ENCODE measurements around the gene CALR.

DNA sequence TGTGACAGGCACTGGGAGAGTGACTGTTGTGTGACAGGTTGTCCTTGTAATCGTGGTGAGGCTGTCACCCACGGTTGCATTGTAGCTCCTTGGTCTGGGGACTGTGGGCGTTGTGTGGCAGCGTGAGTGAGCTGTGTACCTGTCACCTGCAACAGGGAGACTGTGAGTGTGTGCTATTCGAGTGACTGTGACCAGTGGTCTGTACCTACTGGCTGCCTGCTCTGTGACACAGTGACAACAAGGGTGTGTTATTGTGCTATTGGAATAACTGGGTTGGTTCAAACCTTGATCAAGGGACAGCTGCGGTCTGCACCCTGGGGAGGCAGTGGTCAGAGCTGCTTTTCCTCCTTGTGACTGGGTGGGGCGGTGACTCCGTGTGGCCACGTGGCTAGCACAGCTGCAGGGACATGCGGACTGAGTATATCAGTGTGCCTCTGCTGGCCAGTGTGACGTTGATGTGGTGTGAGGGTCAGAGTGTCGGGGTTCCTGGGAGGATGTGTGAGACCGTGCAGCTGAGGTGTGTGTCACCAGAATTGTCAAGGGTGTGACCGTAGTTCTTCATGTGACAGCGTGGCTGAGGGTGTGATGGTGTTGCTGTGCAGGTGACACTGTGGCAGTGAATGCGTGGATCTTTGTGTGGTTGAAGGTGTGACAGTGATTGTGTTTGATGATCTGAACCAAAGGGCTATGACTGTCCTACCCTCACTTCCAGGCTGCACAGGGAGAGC lies 46.8 kb downstream of the CALR start:
- TF ChIP-seq POLR2AphosphoS5 (IDR thresholded peaks at IDR 0.05; ENCODE audit: low read depth, low read length) (no peak), TAF1 (IDR thresholded peaks at IDR 0.05; ENCODE audit: borderline replicate concordance, insufficient read depth, low read length) (no peak), SIN3A (IDR thresholded peaks at IDR 0.05; ENCODE audit: borderline replicate concordance, insufficient read depth, low read length) (no peak), FOXP2 (optimal IDR thresholded peaks at IDR 0.05; ENCODE audit: borderline replicate concordance, extremely low read depth, extremely low read length, insufficient read depth) (no peak)
- TF ChIP-seq, protein P1, sequence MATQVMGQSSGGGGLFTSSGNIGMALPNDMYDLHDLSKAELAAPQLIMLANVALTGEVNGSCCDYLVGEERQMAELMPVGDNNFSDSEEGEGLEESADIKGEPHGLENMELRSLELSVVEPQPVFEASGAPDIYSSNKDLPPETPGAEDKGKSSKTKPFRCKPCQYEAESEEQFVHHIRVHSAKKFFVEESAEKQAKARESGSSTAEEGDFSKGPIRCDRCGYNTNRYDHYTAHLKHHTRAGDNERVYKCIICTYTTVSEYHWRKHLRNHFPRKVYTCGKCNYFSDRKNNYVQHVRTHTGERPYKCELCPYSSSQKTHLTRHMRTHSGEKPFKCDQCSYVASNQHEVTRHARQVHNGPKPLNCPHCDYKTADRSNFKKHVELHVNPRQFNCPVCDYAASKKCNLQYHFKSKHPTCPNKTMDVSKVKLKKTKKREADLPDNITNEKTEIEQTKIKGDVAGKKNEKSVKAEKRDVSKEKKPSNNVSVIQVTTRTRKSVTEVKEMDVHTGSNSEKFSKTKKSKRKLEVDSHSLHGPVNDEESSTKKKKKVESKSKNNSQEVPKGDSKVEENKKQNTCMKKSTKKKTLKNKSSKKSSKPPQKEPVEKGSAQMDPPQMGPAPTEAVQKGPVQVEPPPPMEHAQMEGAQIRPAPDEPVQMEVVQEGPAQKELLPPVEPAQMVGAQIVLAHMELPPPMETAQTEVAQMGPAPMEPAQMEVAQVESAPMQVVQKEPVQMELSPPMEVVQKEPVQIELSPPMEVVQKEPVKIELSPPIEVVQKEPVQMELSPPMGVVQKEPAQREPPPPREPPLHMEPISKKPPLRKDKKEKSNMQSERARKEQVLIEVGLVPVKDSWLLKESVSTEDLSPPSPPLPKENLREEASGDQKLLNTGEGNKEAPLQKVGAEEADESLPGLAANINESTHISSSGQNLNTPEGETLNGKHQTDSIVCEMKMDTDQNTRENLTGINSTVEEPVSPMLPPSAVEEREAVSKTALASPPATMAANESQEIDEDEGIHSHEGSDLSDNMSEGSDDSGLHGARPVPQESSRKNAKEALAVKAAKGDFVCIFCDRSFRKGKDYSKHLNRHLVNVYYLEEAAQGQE (IDR thresholded peaks at IDR 0.05; ENCODE audit: insufficient read depth in 1 of 2, low read depth in 2 of 2, low read length in 2 of 2): no peak

All from PFSK-1 (cell line).